ENCODE data around the gene KRT75.

Gene KRT75

GRCh38 chr12:52402873-52403540 lies 31.2 kb downstream of the KRT75 start:
- H3K36me3 ChIP-seq (ENCODE audit: control insufficient read depth, insufficient read depth, low read length) = no peaks in the 10 kb centered on the region
- H3K9me3 ChIP-seq (ENCODE audit: control insufficient read depth, low read length) = no peaks in the 10 kb centered on the region
- no peak overlapping the region for H3K27ac ChIP-seq (ENCODE audit: low read depth, low read length, severe bottlenecking)
- H3K4me3 ChIP-seq (ENCODE audit: extremely low read depth, insufficient read depth, low read length, poor library complexity, severe bottlenecking) = no peak overlapping the region
- H3K4me1 ChIP-seq (ENCODE audit: control insufficient read depth, insufficient read depth, low read length, poor library complexity, severe bottlenecking) = no peaks in the 10 kb centered on the region
- WGBS, 2 experiments (ENCODE audit: insufficient coverage in 2 of 2) = 51 to 61% methylated on average over 2 to 3 of the region's 3 CpGs

- H3K4me1 ChIP-seq (ENCODE audit: control insufficient read depth, insufficient read depth, low read length, poor library complexity, severe bottlenecking) = no peaks in the 10 kb centered on the region
- H3K27ac ChIP-seq (ENCODE audit: low read depth, low read length, severe bottlenecking) = no peak overlapping the region
- no peaks in the 10 kb centered on the region for H3K9me3 ChIP-seq (ENCODE audit: control insufficient read depth, low read length)
- no peak overlapping the region for H3K4me3 ChIP-seq (ENCODE audit: extremely low read depth, insufficient read depth, low read length, poor library complexity, severe bottlenecking)
- 100% methylated on average over 1 of the region's 2 CpGs for WGBS, 2 experiments (ENCODE audit: insufficient coverage in 2 of 2)
- H3K36me3 ChIP-seq (ENCODE audit: control insufficient read depth, insufficient read depth, low read length) = no peaks in the 10 kb centered on the region
These were observed 31.8 kb downstream of the KRT75 start for GRCh38 chr12:52402377-52402776.

GRCh38 chr12:52401926-52402325 lies 32.2 kb downstream of the KRT75 start:
- Histone ChIP-seq H3K27ac (ENCODE audit: low read depth, low read length, severe bottlenecking) (no peak overlapping the region), H3K4me1 (ENCODE audit: control insufficient read depth, insufficient read depth, low read length, poor library complexity, severe bottlenecking) (no peaks in the 10 kb centered on the region), H3K36me3 (ENCODE audit: control insufficient read depth, insufficient read depth, low read length) (no peaks in the 10 kb centered on the region), H3K4me3 (ENCODE audit: extremely low read depth, insufficient read depth, low read length, poor library complexity, severe bottlenecking) (no peak overlapping the region), H3K9me3 (ENCODE audit: control insufficient read depth, low read length) (no peaks in the 10 kb centered on the region)
- 82 to 96% methylated on average over 3 to 4 of the region's 4 CpGs for WGBS, 2 experiments (ENCODE audit: insufficient coverage in 2 of 2)

GRCh38 chr12:52401526-52401925 lies 32.6 kb downstream of the KRT75 start:
- 86 to 88% methylated on average over 4 to 5 of the region's 5 CpGs for WGBS, 2 experiments (ENCODE audit: insufficient coverage in 2 of 2)
- Histone ChIP-seq H3K36me3 (ENCODE audit: control insufficient read depth, insufficient read depth, low read length) (no peaks in the 10 kb centered on the region), H3K4me3 (ENCODE audit: extremely low read depth, insufficient read depth, low read length, poor library complexity, severe bottlenecking) (no peak overlapping the region), H3K9me3 (ENCODE audit: control insufficient read depth, low read length) (no peaks in the 10 kb centered on the region), H3K4me1 (ENCODE audit: control insufficient read depth, insufficient read depth, low read length, poor library complexity, severe bottlenecking) (no peaks in the 10 kb centered on the region), H3K27ac (ENCODE audit: low read depth, low read length, severe bottlenecking) (no peak overlapping the region)

- 90 to 92% methylated on average over 8 to 9 of the region's 9 CpGs for WGBS, 2 experiments (ENCODE audit: insufficient coverage in 2 of 2)
- H3K4me3 ChIP-seq (ENCODE audit: extremely low read depth, insufficient read depth, low read length, poor library complexity, severe bottlenecking) = no peak overlapping the region
- H3K27ac ChIP-seq (ENCODE audit: low read depth, low read length, severe bottlenecking) = no peak overlapping the region
- H3K36me3 ChIP-seq (ENCODE audit: control insufficient read depth, insufficient read depth, low read length) = no peaks in the 10 kb centered on the region
- no peaks in the 10 kb centered on the region for H3K4me1 ChIP-seq (ENCODE audit: control insufficient read depth, insufficient read depth, low read length, poor library complexity, severe bottlenecking)
- H3K9me3 ChIP-seq (ENCODE audit: control insufficient read depth, low read length) = no peaks in the 10 kb centered on the region
These were observed 33.3 kb downstream of the KRT75 start for GRCh38 chr12:52400906-52401305.

- H3K36me3 ChIP-seq (ENCODE audit: control insufficient read depth, insufficient read depth, low read length) = no peaks in the 10 kb centered on the region
- H3K4me1 ChIP-seq (ENCODE audit: control insufficient read depth, insufficient read depth, low read length, poor library complexity, severe bottlenecking) = no peaks in the 10 kb centered on the region
- H3K4me3 ChIP-seq (ENCODE audit: extremely low read depth, insufficient read depth, low read length, poor library complexity, severe bottlenecking) = no peak overlapping the region
- 92 to 93% methylated on average over 16 of the region's 16 CpGs for WGBS, 2 experiments (ENCODE audit: insufficient coverage in 2 of 2)
- H3K9me3 ChIP-seq (ENCODE audit: control insufficient read depth, low read length) = no peaks in the 10 kb centered on the region
- H3K27ac ChIP-seq (ENCODE audit: low read depth, low read length, severe bottlenecking) = no peak overlapping the region
These were observed 34.4 kb downstream of the KRT75 start for GRCh38 chr12:52399756-52400155.

- no peaks in the 10 kb centered on the region for H3K36me3 ChIP-seq (ENCODE audit: control insufficient read depth, insufficient read depth, low read length)
- H3K4me3 ChIP-seq (ENCODE audit: extremely low read depth, insufficient read depth, low read length, poor library complexity, severe bottlenecking) = no peak overlapping the region
- H3K4me1 ChIP-seq (ENCODE audit: control insufficient read depth, insufficient read depth, low read length, poor library complexity, severe bottlenecking) = no peaks in the 10 kb centered on the region
- no peaks in the 10 kb centered on the region for H3K9me3 ChIP-seq (ENCODE audit: control insufficient read depth, low read length)
- H3K27ac ChIP-seq (ENCODE audit: low read depth, low read length, severe bottlenecking) = no peak overlapping the region
- 78 to 89% methylated on average over 1 of the region's 1 CpG for WGBS, 2 experiments (ENCODE audit: insufficient coverage in 2 of 2)
These were observed 36.0 kb downstream of the KRT75 start for GRCh38 chr12:52398176-52398575.

- no peaks in the 10 kb centered on the region for H3K9me3 ChIP-seq (ENCODE audit: control insufficient read depth, low read length)
- H3K4me3 ChIP-seq (ENCODE audit: extremely low read depth, insufficient read depth, low read length, poor library complexity, severe bottlenecking) = no peak overlapping the region
- H3K4me1 ChIP-seq (ENCODE audit: control insufficient read depth, insufficient read depth, low read length, poor library complexity, severe bottlenecking) = no peaks in the 10 kb centered on the region
- no peaks in the 10 kb centered on the region for H3K36me3 ChIP-seq (ENCODE audit: control insufficient read depth, insufficient read depth, low read length)
- no peak overlapping the region for H3K27ac ChIP-seq (ENCODE audit: low read depth, low read length, severe bottlenecking)
- WGBS, 2 experiments (ENCODE audit: insufficient coverage in 2 of 2) = 88 to 93% methylated on average over 8 of the region's 8 CpGs
These were observed 37.5 kb downstream of the KRT75 start for GRCh38 chr12:52396656-52397055.

- no peak overlapping the region for H3K4me3 ChIP-seq (ENCODE audit: extremely low read depth, insufficient read depth, low read length, poor library complexity, severe bottlenecking)
- H3K9me3 ChIP-seq (ENCODE audit: control insufficient read depth, low read length) = no peaks in the 10 kb centered on the region
- peaks cover under 1% of the 10 kb centered on the region for H3K4me1 ChIP-seq (ENCODE audit: control insufficient read depth, insufficient read depth, low read length, poor library complexity, severe bottlenecking)
- H3K27ac ChIP-seq (ENCODE audit: low read depth, low read length, severe bottlenecking) = no peak overlapping the region
- no peaks in the 10 kb centered on the region for H3K36me3 ChIP-seq (ENCODE audit: control insufficient read depth, insufficient read depth, low read length)
- 68 to 69% methylated on average over 15 to 17 of the region's 20 CpGs for WGBS, 2 experiments (ENCODE audit: insufficient coverage in 2 of 2)
These were observed 38.3 kb downstream of the KRT75 start for GRCh38 chr12:52395761-52396434.

- Histone ChIP-seq H3K4me3 (ENCODE audit: extremely low read depth, insufficient read depth, low read length, poor library complexity, severe bottlenecking) (no peak overlapping the region), H3K36me3 (ENCODE audit: control insufficient read depth, insufficient read depth, low read length) (no peaks in the 10 kb centered on the region)
- 87 to 91% methylated on average over 11 to 13 of the region's 13 CpGs for WGBS, 2 experiments (ENCODE audit: insufficient coverage in 2 of 2)
These were observed 39.2 kb downstream of the KRT75 start for GRCh38 chr12:52394836-52395405.

GRCh38 chr12:52392465-52393007 lies 41.6 kb downstream of the KRT75 start:
- WGBS, 2 experiments (ENCODE audit: insufficient coverage in 2 of 2) = 80 to 94% methylated on average over 5 to 6 of the region's 7 CpGs
- no peaks in the 10 kb centered on the region for H3K9me3 ChIP-seq (ENCODE audit: control insufficient read depth, low read length)
- H3K4me1 ChIP-seq (ENCODE audit: control insufficient read depth, insufficient read depth, low read length, poor library complexity, severe bottlenecking) = peaks cover 13% of the 10 kb centered on the region
- no peak overlapping the region for H3K4me3 ChIP-seq (ENCODE audit: extremely low read depth, insufficient read depth, low read length, poor library complexity, severe bottlenecking)
- no peaks in the 10 kb centered on the region for H3K36me3 ChIP-seq (ENCODE audit: control insufficient read depth, insufficient read depth, low read length)
- no peak overlapping the region for H3K27ac ChIP-seq (ENCODE audit: low read depth, low read length, severe bottlenecking)

More at GRCh38 chr12:52394836-52395405, 39.2 kb downstream of the KRT75 start:
- Histone ChIP-seq H3K9me3 (ENCODE audit: control insufficient read depth, low read length) (no peaks in the 10 kb centered on the region), H3K4me1 (ENCODE audit: control insufficient read depth, insufficient read depth, low read length, poor library complexity, severe bottlenecking) (peaks cover 5% of the 10 kb centered on the region), H3K27ac (ENCODE audit: low read depth, low read length, severe bottlenecking) (no peak overlapping the region)
